IMR-90 (cell line): Measurements from ENCODE around the gene B3GAT1. TPM values are rescaled to one million over a fixed set of nuclear protein-coding genes. Genes with fewer than 3 reads are reported as not detected.

Source experiments
- ATAC-seq: fragments of 200-7000 bp; cut with Tn5 transposase; 2 replicates; pipeline ENCODE4 v1.9.1; 2020; ENCODE audit warnings: low read depth, mild to moderate bottlenecking, moderate library complexity
- BruUV-seq: library from RNA; stranded (reverse); fragments of 400-500 nt; replicated peaks from 2 replicates; lab custom pipeline; 2021; lab: Mats Ljungman, UMichigan
- CTCF ChIA-PET: fragments of 300-600 bp; formaldehyde crosslinking; extraction: SDS; loops from one replicate; lab custom pipeline; 2021; ENCODE audit warnings: antibody characterized with exemption; lab: Yijun Ruan, JAX
- POLR2A ChIA-PET: fragments of 300-600 bp; sonication (Branson Sonifier 250); formaldehyde crosslinking; loops from one replicate; lab custom pipeline; 2022; ENCODE audit warnings: antibody characterized with exemption; ENCODE audit not compliant: unreplicated experiment; lab: Charles Lee
- DNase-seq: peaks from one replicate; pipeline ENCODE4 v3.0.0; 2013
- H2AFZ ChIP-seq: replicated peaks from 2 replicates; pipeline ENCODE3; 2013; ENCODE audit warnings: low read length, mild to moderate bottlenecking; ENCODE audit not compliant: poor library complexity
- H2AK5ac ChIP-seq: 2 replicates; pipeline ENCODE4 v1.6.1; 2013; ENCODE audit warnings: low read depth, low read length, inconsistent platforms
- H2AK9ac ChIP-seq: replicated peaks from 2 replicates; pipeline ENCODE3; 2013; ENCODE audit warnings: mild to moderate bottlenecking, low read depth, low read length, moderate library complexity; ENCODE audit not compliant: poor library complexity
- H2BK120ac ChIP-seq: 2 replicates; pipeline ENCODE4 v1.6.1; 2013; ENCODE audit warnings: low read depth, low read length, inconsistent platforms
- H2BK15ac ChIP-seq: 3 replicates; pipeline ENCODE4 v1.6.1; 2013; ENCODE audit warnings: low read depth, low read length, inconsistent platforms
- H2BK20ac ChIP-seq: 2 replicates; pipeline ENCODE4 v1.6.1; 2013; ENCODE audit warnings: low read depth, mild to moderate bottlenecking, inconsistent platforms, low read length, moderate library complexity
- H2BK5ac ChIP-seq: 2 replicates; pipeline ENCODE4 v1.6.1; 2013; ENCODE audit warnings: mild to moderate bottlenecking, low read depth, low read length, inconsistent platforms; ENCODE audit not compliant: poor library complexity, severe bottlenecking
- H3K14ac ChIP-seq: replicated peaks from 2 replicates; pipeline ENCODE4 v1.6.1; 2013; ENCODE audit warnings: low read depth, low read length, inconsistent platforms
- H3K18ac ChIP-seq: 2 replicates; pipeline ENCODE4 v1.6.1; 2013; ENCODE audit warnings: low read depth, low read length, control low read depth
- H3K23ac ChIP-seq: 2 replicates; pipeline ENCODE4 v1.6.1; 2013; ENCODE audit warnings: low read depth, low read length, inconsistent platforms
- H3K27ac ChIP-seq: 2 replicates; pipeline ENCODE4 v1.5.1; 2013; ENCODE audit warnings: mild to moderate bottlenecking, control low read depth, low read length; ENCODE audit not compliant: insufficient read depth
- H3K27me3 ChIP-seq: 2 replicates; pipeline ENCODE4 v1.6.1; 2013; ENCODE audit warnings: low read length; ENCODE audit not compliant: control insufficient read depth, insufficient read depth
- H3K36me3 ChIP-seq: 2 replicates; pipeline ENCODE4 v1.6.1; 2013; ENCODE audit warnings: low read length, mixed read lengths; ENCODE audit not compliant: control insufficient read depth, insufficient read depth
- H3K4ac ChIP-seq: 2 replicates; pipeline ENCODE4 v1.6.1; 2013; ENCODE audit warnings: low read depth, low read length, inconsistent platforms
- H3K4me1 ChIP-seq: 2 replicates; pipeline ENCODE4 v1.6.1; 2013; ENCODE audit warnings: low read length, mixed read lengths; ENCODE audit not compliant: control insufficient read depth, insufficient read depth
- H3K4me2 ChIP-seq: 2 replicates; pipeline ENCODE4 v1.6.1; 2013; ENCODE audit warnings: low read depth, mild to moderate bottlenecking, control low read depth, low read length, moderate library complexity
- H3K4me3 ChIP-seq: 2 replicates; pipeline ENCODE4 v1.5.1; 2013; ENCODE audit warnings: low read depth, mild to moderate bottlenecking, control low read depth, low read length, moderate library complexity; ENCODE audit not compliant: insufficient read depth
- H3K56ac ChIP-seq: 2 replicates; pipeline ENCODE4 v1.6.1; 2013; ENCODE audit warnings: low read length, inconsistent platforms; ENCODE audit not compliant: insufficient read depth; ENCODE audit errors: extremely low read depth
- H3K79me1 ChIP-seq, 2 experiments: 2 replicates each; pipeline ENCODE4 v1.6.1; 2013; ENCODE audit warnings: low read length in 2 of 2, inconsistent platforms in 1 of 2, low read depth in 1 of 2
- H3K9ac ChIP-seq: 2 replicates; pipeline ENCODE4 v1.6.1; 2013; ENCODE audit warnings: low read depth, low read length, control low read depth
- H3K9me1 ChIP-seq: 2 replicates; pipeline ENCODE4 v1.6.1; 2013; ENCODE audit warnings: low read length, inconsistent platforms; ENCODE audit not compliant: insufficient read depth
- H3K9me3 ChIP-seq: 2 replicates; pipeline ENCODE4 v1.6.1; 2013; ENCODE audit warnings: low read length; ENCODE audit not compliant: control insufficient read depth, insufficient read depth
- H4K20me1 ChIP-seq: 2 replicates; pipeline ENCODE4 v1.6.1; 2013; ENCODE audit warnings: low read length, inconsistent platforms; ENCODE audit not compliant: insufficient read depth
- H4K5ac ChIP-seq: 2 replicates; pipeline ENCODE4 v1.6.1; 2013; ENCODE audit warnings: mild to moderate bottlenecking, low read depth, low read length, control low read depth
- H4K8ac ChIP-seq, 2 experiments: 2 replicates each; pipeline ENCODE4 v1.6.1; 2013; ENCODE audit warnings: low read depth in 2 of 2, low read length in 2 of 2, control low read depth in 1 of 2, inconsistent platforms in 1 of 2
- H4K91ac ChIP-seq: 2 replicates; pipeline ENCODE4 v1.6.1; 2013; ENCODE audit warnings: low read depth, low read length, inconsistent platforms; ENCODE audit not compliant: insufficient read depth
- BHLHE40 ChIP-seq: fragments of 150-350 bp; IDR thresholded peaks from 2 replicates; pipeline ENCODE4 v1.6.1; 2016; ENCODE audit warnings: mild to moderate bottlenecking, low read depth, low read length
- CEBPB ChIP-seq: IDR thresholded peaks from 2 replicates; pipeline ENCODE4 v1.6.1; 2012; ENCODE audit warnings: low read depth, low read length, improper control_type of control experiment
- CHD1 ChIP-seq: IDR thresholded peaks from 2 replicates; pipeline ENCODE4 v1.6.1; 2012; ENCODE audit warnings: low read depth, low read length, improper control_type of control experiment
- CTCF ChIP-seq: conservative IDR thresholded peaks from 2 replicates; pipeline ENCODE4 v1.5.1; 2012; ENCODE audit warnings: mild to moderate bottlenecking, low read depth, low read length, improper control_type of control experiment
- FOS ChIP-seq: fragments of 150-350 bp; IDR thresholded peaks from 2 replicates; pipeline ENCODE4 v1.6.1; 2016; ENCODE audit warnings: low read depth, low read length
- MAFK ChIP-seq: IDR thresholded peaks from 2 replicates; pipeline ENCODE4 v1.6.1; 2012; ENCODE audit warnings: low read depth, low read length, improper control_type of control experiment
- MAZ ChIP-seq: IDR thresholded peaks from 2 replicates; pipeline ENCODE4 v1.6.1; 2012; ENCODE audit warnings: low read depth, mild to moderate bottlenecking, low read length, improper control_type of control experiment, moderate library complexity, borderline replicate concordance
- MXI1 ChIP-seq: IDR thresholded peaks from 2 replicates; pipeline ENCODE4 v1.6.1; 2012; ENCODE audit warnings: low read depth, mild to moderate bottlenecking, low read length, moderate library complexity, borderline replicate concordance
- NFE2L2 ChIP-seq: fragments of 150-350 bp; IDR thresholded peaks from 2 replicates; pipeline ENCODE4 v1.6.1; 2016; ENCODE audit warnings: low read depth, mild to moderate bottlenecking, low read length
- POLR2A ChIP-seq: IDR thresholded peaks from 2 replicates; pipeline ENCODE4 v1.6.1; 2012; ENCODE audit warnings: mild to moderate bottlenecking, low read depth, low read length
- RAD21 ChIP-seq: IDR thresholded peaks from 2 replicates; pipeline ENCODE4 v1.6.1; 2012; ENCODE audit warnings: low read length, improper control_type of control experiment
- RCOR1 ChIP-seq: IDR thresholded peaks from 2 replicates; pipeline ENCODE4 v1.6.1; 2012; ENCODE audit warnings: mild to moderate bottlenecking, low read length, improper control_type of control experiment; ENCODE audit not compliant: insufficient replicate concordance
- RFX5 ChIP-seq: IDR thresholded peaks from 2 replicates; pipeline ENCODE4 v1.8.0; 2012; ENCODE audit warnings: low read depth, mild to moderate bottlenecking, low read length, moderate library complexity
- SMC3 ChIP-seq: fragments of 150-350 bp; IDR thresholded peaks from 2 replicates; pipeline ENCODE4 v1.6.1; 2016; ENCODE audit warnings: low read depth, mild to moderate bottlenecking, antibody characterized with exemption, low read length, moderate library complexity
- USF2 ChIP-seq: fragments of 150-350 bp; IDR thresholded peaks from 2 replicates; pipeline ENCODE4 v1.6.1; 2017; ENCODE audit warnings: mild to moderate bottlenecking, antibody characterized with exemption, low read length, low read depth
- WGBS, 2 experiments: methylation state at CpG; one replicate each; pipeline versions ENCODE4 v1.1.5 to v1.1.7; 2013; ENCODE audit warnings: missing lambda C conversion rate in 2 of 2; ENCODE audit not compliant: insufficient read length in 1 of 2; ENCODE audit errors: extremely low coverage in 2 of 2; 5-methylcytosine and 5-hydroxymethylcytosine counted together
- dilution Hi-C: fragments of 300-500 bp; cut with HindIII; formaldehyde crosslinking; loops from one replicate; pipeline ENCODE4 v1.14.3; 2018; ENCODE audit warnings: low sequenced_read_pairs; ENCODE audit not compliant: unreplicated experiment
- in situ Hi-C: fragments of 300-500 bp; cut with MboI; formaldehyde crosslinking; loops from 3 replicates; pipeline ENCODE4 v1.14.3; 2019; ENCODE audit warnings: low sequenced_read_pairs, inconsistent platforms, mixed read lengths
- intact Hi-C: fragments of 100-400 bp; cut with micrococcal nuclease; formaldehyde crosslinking; loops from 2 replicates; pipeline ENCODE4 v1.10.0; 2022
- polyA plus RNA-seq, 3 experiments: library from polyadenylated mRNA; depleted of rRNA; stranded (reverse); fragments of >200 nt; gene quantifications; 2 replicates each; pipeline ENCODE4 v1.2.3, GENCODE V29; 2012; ENCODE audit warnings: low replicate concordance in 1 of 3
- total RNA-seq: library from RNA; depleted of rRNA; stranded (reverse); fragments of >200 nt; gene quantifications from 2 replicates; pipeline ENCODE4 v1.2.3, GENCODE V29; 2012
- TF ChIP-seq, protein P1 (sequence below): fragments of 150-350 bp; IDR thresholded peaks from 2 replicates; pipeline ENCODE4 v1.6.1; 2016; ENCODE audit warnings: low read depth, mild to moderate bottlenecking, low read length, moderate library complexity, borderline replicate concordance

Gene B3GAT1
- total and polyA plus RNA-seq, 2 of the 4 experiments (the other 2 are of a cell fraction), result not detected

- TF ChIP-seq CEBPB (no peak), MAFK (no peak), CTCF (no peak), MAZ (no peak), RAD21 (no peak), USF2 (no peak), POLR2A (no peak), CHD1 (no peak), RCOR1 (no peak), FOS (no peak), MXI1 (no peak), NFE2L2 (no peak), BHLHE40 (no peak), RFX5 (no peak), SMC3 (no peak)
- TF ChIP-seq, protein P1, sequence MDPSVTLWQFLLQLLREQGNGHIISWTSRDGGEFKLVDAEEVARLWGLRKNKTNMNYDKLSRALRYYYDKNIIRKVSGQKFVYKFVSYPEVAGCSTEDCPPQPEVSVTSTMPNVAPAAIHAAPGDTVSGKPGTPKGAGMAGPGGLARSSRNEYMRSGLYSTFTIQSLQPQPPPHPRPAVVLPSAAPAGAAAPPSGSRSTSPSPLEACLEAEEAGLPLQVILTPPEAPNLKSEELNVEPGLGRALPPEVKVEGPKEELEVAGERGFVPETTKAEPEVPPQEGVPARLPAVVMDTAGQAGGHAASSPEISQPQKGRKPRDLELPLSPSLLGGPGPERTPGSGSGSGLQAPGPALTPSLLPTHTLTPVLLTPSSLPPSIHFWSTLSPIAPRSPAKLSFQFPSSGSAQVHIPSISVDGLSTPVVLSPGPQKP, result no peak
- ATAC-seq, result no peak
- DNase-seq, result no peak
- ChIA-PET CTCF (no interaction called here), POLR2A (no interaction called here)
- Histone ChIP-seq H2AFZ (no peak overlapping the region), H3K56ac (no peak overlapping the region), H4K8ac (no peak overlapping the region), H2AK5ac (no peak overlapping the region), H3K27ac (no peak overlapping the region), H3K4me3 (no peak overlapping the region), H3K9me3 (peaks cover 8% of the 10 kb centered on the region; the same call in 1 of the 2 replicates), H4K20me1 (no peaks in the 10 kb centered on the region), H3K36me3 (no peaks in the 10 kb centered on the region), H3K4me1 (no peaks in the 10 kb centered on the region), H3K9me1 (no peaks in the 10 kb centered on the region), H3K18ac (no peak overlapping the region), H2AK9ac (no peak overlapping the region), H2BK20ac (no peak overlapping the region), H3K23ac (no peak overlapping the region), H4K91ac (no peak overlapping the region), H4K5ac (no peak overlapping the region), H3K4me2 (no peak overlapping the region), H3K79me1 (no peaks in the 10 kb centered on the region), H3K9ac (no peak overlapping the region), H3K27me3 (no peaks in the 10 kb centered on the region), H2BK5ac (no peak overlapping the region), H2BK120ac (no peak overlapping the region), H2BK15ac (no peak overlapping the region), H3K14ac (no peak overlapping the region), H3K4ac (no peak overlapping the region)
- in situ Hi-C loops (no loop called here), intact Hi-C loops (no loop called here), dilution Hi-C loops (no loop called here)
- BruUV-seq, result no TSS peak
- WGBS, 2 experiments, result no CpG with 5 or more reads among the region's 6 CpGs
Observed at GRCh38 chr11:134349109-134349801, 62.8 kb downstream of the B3GAT1 start.
